OCI-LY7 (cell line): Measurements from ENCODE around the gene HES7. TPM values are rescaled to one million over a fixed set of nuclear protein-coding genes. Genes with fewer than 3 reads are reported as not detected.
A peak's percentile ranks its signal among the peaks of the same experiment; 100 is the strongest.

ENCODE experiments used
- BruUV-seq: library from RNA; stranded (reverse); fragments of 400-500 nt; replicated peaks from 2 replicates; lab custom pipeline; 2021; lab: Mats Ljungman, UMichigan
- CTCF ChIA-PET: fragments of 300-600 bp; sonication (Branson Sonifier 250); formaldehyde crosslinking; loops from one replicate; lab custom pipeline; 2022; ENCODE audit warnings: antibody characterized with exemption; ENCODE audit not compliant: unreplicated experiment; lab: Charles Lee
- POLR2A ChIA-PET: fragments of 300-600 bp; sonication (Branson Sonifier 250); formaldehyde crosslinking; loops from one replicate; lab custom pipeline; 2022; ENCODE audit warnings: antibody characterized with exemption; lab: Charles Lee
- DNase-seq: peaks from one replicate; pipeline ENCODE4 v3.0.0-alpha.2; 2015; ENCODE audit warnings: low spot score
- H2AFZ ChIP-seq: fragments of 200-600 bp; sonication (generic), shearing (Covaris generic); 2 replicates; pipeline ENCODE4 v1.6.1; 2014; ENCODE audit warnings: mild to moderate bottlenecking, antibody characterized with exemption, low read length, moderate library complexity
- H3K27ac ChIP-seq: fragments of 200-600 bp; sonication (generic); 2 replicates; pipeline ENCODE4 v1.5.1; 2014; ENCODE audit warnings: mixed run types, low read depth, mild to moderate bottlenecking, moderate library complexity, low read length, inconsistent platforms; ENCODE audit not compliant: poor library complexity, severe bottlenecking
- H3K36me3 ChIP-seq: fragments of 200-600 bp; sonication (generic); 2 replicates; pipeline ENCODE4 v1.6.1; 2014; ENCODE audit warnings: mild to moderate bottlenecking, antibody characterized with exemption, low read length, moderate library complexity, mixed read lengths; ENCODE audit not compliant: insufficient read depth
- H3K4me1 ChIP-seq: fragments of 200-600 bp; sonication (generic); 2 replicates; pipeline ENCODE4 v1.5.1; 2014; ENCODE audit warnings: mild to moderate bottlenecking, low read length; ENCODE audit not compliant: insufficient read depth, poor library complexity, severe bottlenecking
- H3K4me2 ChIP-seq: fragments of 200-600 bp; sonication (generic); 2 replicates; pipeline ENCODE4 v1.6.1; 2014; ENCODE audit warnings: mild to moderate bottlenecking, low read length
- H3K4me3 ChIP-seq: fragments of 200-600 bp; sonication (generic); 2 replicates; pipeline ENCODE4 v1.5.1; 2014; ENCODE audit warnings: mild to moderate bottlenecking, low read depth, low read length; ENCODE audit not compliant: poor library complexity, severe bottlenecking
- H3K79me2 ChIP-seq: fragments of 200-600 bp; sonication (generic); 2 replicates; pipeline ENCODE4 v1.6.1; 2016; ENCODE audit warnings: low read depth, mild to moderate bottlenecking, low read length, moderate library complexity, mixed read lengths; ENCODE audit not compliant: insufficient read depth
- H3K9me2 ChIP-seq: fragments of 200-600 bp; sonication (generic); 2 replicates; pipeline ENCODE4 v1.6.1; 2016; ENCODE audit warnings: mild to moderate bottlenecking, low read length, mixed read lengths; ENCODE audit not compliant: insufficient read depth
- H3K9me3 ChIP-seq: fragments of 200-600 bp; sonication (generic); 2 replicates; pipeline ENCODE4 v1.6.1; 2014; ENCODE audit warnings: mild to moderate bottlenecking, mixed run types, low read length, mixed read lengths
- H4K20me1 ChIP-seq: fragments of 200-600 bp; sonication (generic); 2 replicates; pipeline ENCODE4 v1.6.1; 2014; ENCODE audit warnings: mild to moderate bottlenecking, antibody characterized with exemption, low read length, moderate library complexity, mixed read lengths; ENCODE audit not compliant: insufficient read depth
- CTCF ChIP-seq: fragments of 200-600 bp; sonication (generic); conservative IDR thresholded peaks from 2 replicates; pipeline ENCODE4 v1.5.1; 2014; ENCODE audit warnings: mild to moderate bottlenecking, antibody characterized with exemption, low read length, moderate library complexity, mixed read lengths
- EZH2phosphoT487 ChIP-seq: fragments of 200-600 bp; sonication (generic); IDR thresholded peaks from 2 replicates; pipeline ENCODE4 v1.6.1; 2018; ENCODE audit warnings: low read depth, borderline replicate concordance, mild to moderate bottlenecking, mixed run types, antibody characterized with exemption, low read length, moderate library complexity, mixed read lengths
- intact Hi-C: fragments of 100-400 bp; cut with micrococcal nuclease; formaldehyde crosslinking; loops from one replicate; pipeline ENCODE4 v1.10.0; 2022; ENCODE audit not compliant: unreplicated experiment
- total RNA-seq, 2 experiments: library from RNA; depleted of rRNA in 1 of 2; stranded (reverse); fragments of >200 nt in 1 of 2; shearing (Covaris generic) in 1 of 2; gene quantifications; 2 replicates each; pipeline ENCODE4 v1.2.3, GENCODE V29; 2014 to 2022

Gene HES7
- total RNA-seq, 2 experiments from 2014 or later, result 0.44 to 5.8 TPM

- Histone ChIP-seq H3K9me3 (no peaks in the 10 kb centered on the region), H3K9me2 (no peaks in the 10 kb centered on the region), H3K79me2 (peaks cover 14% of the 10 kb centered on the region; the same call in 1 of the 2 replicates), H3K36me3 (peaks cover 27% of the 10 kb centered on the region), H3K4me2 (peak overlapping the region; percentile 52; the same call in 1 of the 2 replicates), H3K4me3 (no peak overlapping the region), H2AFZ (no peak overlapping the region), H4K20me1 (no peaks in the 10 kb centered on the region), H3K27ac (no peak overlapping the region), H3K4me1 (peaks cover 58% of the 10 kb centered on the region)
- no TSS peak for BruUV-seq
- ChIA-PET POLR2A (interaction anchor here (1.0 kb wide), 1 partner anchor 14 kb away, joined by 3 read pairs; no protein-coding TSS in a partner anchor), CTCF (interaction anchor here (1.3 kb wide), 1 partner anchor 15 kb away, joined by 5 read pairs; no protein-coding TSS in a partner anchor)
- no peak for DNase-seq
- TF ChIP-seq EZH2phosphoT487 (no peak), CTCF (no peak; the same call in 1 of the 2 replicates)
- intact Hi-C loops, result loop anchor here (10.0 kb wide), 1 partner anchor 324 kb away; the partner anchor contains the start of gene KDM6B
These were observed 35.1 kb upstream of the HES7 start for GRCh38 chr17:8159032-8159400.

GRCh38 chr17:8158267-8159031 lies 34.5 kb upstream of the HES7 start:
- H3K9me3 ChIP-seq, result no peaks in the 10 kb centered on the region
- intact Hi-C loops, result loop anchor here (10.0 kb wide), 1 partner anchor 324 kb away; the partner anchor contains the start of gene KDM6B
- TF ChIP-seq CTCF (peak; percentile 91), EZH2phosphoT487 (no peak)
- no peak overlapping the region for H2AFZ ChIP-seq
- peak overlapping the region; percentile 4 for H3K4me3 ChIP-seq
- peaks cover 27% of the 10 kb centered on the region for H3K36me3 ChIP-seq
- peak overlapping the region; percentile 52 for H3K4me2 ChIP-seq
- peaks cover 14% of the 10 kb centered on the region; the same call in 1 of the 2 replicates for H3K79me2 ChIP-seq
- DNase-seq, result peak; percentile 86
- peaks cover 58% of the 10 kb centered on the region for H3K4me1 ChIP-seq
- no peaks in the 10 kb centered on the region for H4K20me1 ChIP-seq
- no peaks in the 10 kb centered on the region for H3K9me2 ChIP-seq
- CTCF ChIA-PET, result interaction anchor here (1.3 kb wide), 1 partner anchor 15 kb away, joined by 5 read pairs; no protein-coding TSS in a partner anchor
- BruUV-seq, result no TSS peak
- H3K27ac ChIP-seq, result peak overlapping the region; percentile 32
- POLR2A ChIA-PET, result interaction anchor here (1.0 kb wide), 1 partner anchor 15 kb away, joined by 3 read pairs; no protein-coding TSS in a partner anchor
